Smooth muscle cell (in vitro differentiated cells): ENCODE data around the gene VWA8. TPM values are rescaled to one million over a fixed set of nuclear protein-coding genes. Genes with fewer than 3 reads are reported as not detected.
"Not testable (repeated sequence)": the region's sequence is repeated elsewhere in the genome, so short reads cannot be mapped to it uniquely, and the experiment has no call there.

ENCODE experiments used
- DNase-seq: peaks from one replicate; lab custom pipeline; 2025; ENCODE audit not compliant: unreplicated experiment; lab: John Stamatoyannopoulos, UW
- H2AFZ ChIP-seq: fragments of 200-600 bp; sonication (generic); 2 replicates; pipeline ENCODE4 v1.6.0; 2016; ENCODE audit warnings: antibody characterized with exemption, low read depth, mild to moderate bottlenecking
- H3F3A ChIP-seq: fragments of 200-600 bp; sonication (generic); 2 replicates; pipeline ENCODE4 v1.6.0; 2017; ENCODE audit warnings: antibody characterized with exemption, low read depth
- H3K27ac ChIP-seq: fragments of 200-600 bp; sonication (generic); 2 replicates; pipeline ENCODE4 v1.5.1; 2016; ENCODE audit warnings: low read depth, mild to moderate bottlenecking
- H3K27me3 ChIP-seq: fragments of 200-600 bp; sonication (generic); 2 replicates; pipeline ENCODE4 v1.6.1; 2016; ENCODE audit warnings: low read depth, mild to moderate bottlenecking
- H3K36me3 ChIP-seq: fragments of 200-600 bp; sonication (generic); 2 replicates; pipeline ENCODE4 v1.5.1; 2016; ENCODE audit warnings: low read depth
- H3K4me1 ChIP-seq: fragments of 200-600 bp; sonication (generic); 2 replicates; pipeline ENCODE4 v1.5.1; 2016; ENCODE audit warnings: low read depth
- H3K4me2 ChIP-seq: fragments of 200-600 bp; sonication (generic); 2 replicates; pipeline ENCODE4 v1.6.0; 2016; ENCODE audit warnings: mild to moderate bottlenecking
- H3K4me3 ChIP-seq: fragments of 200-600 bp; sonication (generic); 2 replicates; pipeline ENCODE4 v1.5.1; 2016; ENCODE audit warnings: mild to moderate bottlenecking
- H3K79me2 ChIP-seq: fragments of 200-600 bp; sonication (generic); 2 replicates; pipeline ENCODE4 v1.6.0; 2016; ENCODE audit warnings: low read depth, mild to moderate bottlenecking
- H3K9ac ChIP-seq: fragments of 200-600 bp; sonication (generic); 2 replicates; pipeline ENCODE4 v1.6.0; 2016; ENCODE audit warnings: low read depth
- H3K9me3 ChIP-seq: fragments of 200-600 bp; sonication (generic); replicated peaks from 2 replicates; pipeline ENCODE4 v1.5.1; 2016; ENCODE audit warnings: low read depth
- H4K20me1 ChIP-seq: fragments of 200-600 bp; sonication (generic); 2 replicates; pipeline ENCODE4 v1.6.0; 2016; ENCODE audit warnings: low read depth
- CTCF ChIP-seq: fragments of 200-600 bp; sonication (generic); IDR thresholded peaks from 2 replicates; pipeline ENCODE4 v1.5.1; 2017; ENCODE audit warnings: borderline replicate concordance, mild to moderate bottlenecking, antibody characterized with exemption; ENCODE audit not compliant: insufficient read depth, poor library complexity, severe bottlenecking
- WGBS: methylation state at CpG from one replicate; pipeline ENCODE4 v1.1.7; 2016; ENCODE audit warnings: low lambda C conversion rate; 5-methylcytosine and 5-hydroxymethylcytosine counted together
- polyA plus RNA-seq: library from polyadenylated mRNA; unstranded; fragments of >200 nt; fragmentation: Nextera tagmentation; extraction: Ambion mirVana; gene quantifications from 2 replicates; pipeline ENCODE4 v1.2.1, GENCODE V29; 2016
- total RNA-seq: library from RNA; depleted of rRNA; stranded (reverse); fragments of >200 nt; gene quantifications from 2 replicates; pipeline ENCODE4 v1.2.3, GENCODE V29; 2014

Gene VWA8
- total and polyA plus RNA-seq, 2 experiments from 2014 or later, result 2.6 to 14.4 TPM

- no peaks in the 10 kb centered on the region for H3K79me2 ChIP-seq
- H3F3A ChIP-seq, result no peaks in the 10 kb centered on the region
- H3K4me1 ChIP-seq, result no peaks in the 10 kb centered on the region
- H4K20me1 ChIP-seq, result no peaks in the 10 kb centered on the region
- DNase-seq, result no peak
- no peak overlapping the region for H3K4me2 ChIP-seq
- H3K4me3 ChIP-seq, result no peak overlapping the region
- no peak overlapping the region for H2AFZ ChIP-seq
- H3K27ac ChIP-seq, result no peak overlapping the region
- no peaks in the 10 kb centered on the region for H3K9me3 ChIP-seq
- H3K27me3 ChIP-seq, result no peaks in the 10 kb centered on the region
- TF ChIP-seq CTCF, result no peak
- 70% methylated on average over 2 of the region's 2 CpGs for WGBS
- H3K9ac ChIP-seq, result no peak overlapping the region
- no peaks in the 10 kb centered on the region for H3K36me3 ChIP-seq
These were observed 63.8 kb downstream of the VWA8 start for GRCh38 chr13:41897126-41897525.

- no peak for DNase-seq
- WGBS, result 91% methylated on average over 1 of the region's 1 CpG
- Histone ChIP-seq H3K4me2 (no peak overlapping the region), H3K4me1 (no peaks in the 10 kb centered on the region), H3F3A (no peaks in the 10 kb centered on the region), H2AFZ (no peak overlapping the region), H4K20me1 (no peaks in the 10 kb centered on the region), H3K4me3 (no peak overlapping the region), H3K79me2 (no peaks in the 10 kb centered on the region), H3K27ac (no peak overlapping the region), H3K36me3 (peaks cover 4% of the 10 kb centered on the region), H3K9ac (no peak overlapping the region), H3K27me3 (no peaks in the 10 kb centered on the region), H3K9me3 (no peaks in the 10 kb centered on the region)
- TF ChIP-seq CTCF, result no peak
These were observed 65.4 kb downstream of the VWA8 start for GRCh38 chr13:41895478-41895877.

- Histone ChIP-seq H3K27ac (no peak overlapping the region), H3K4me3 (no peak overlapping the region), H3K9ac (no peak overlapping the region), H3K9me3 (no peaks in the 10 kb centered on the region), H3K36me3 (peaks cover 4% of the 10 kb centered on the region), H2AFZ (no peak overlapping the region), H3K4me1 (no peaks in the 10 kb centered on the region), H4K20me1 (no peaks in the 10 kb centered on the region), H3F3A (no peaks in the 10 kb centered on the region), H3K79me2 (no peaks in the 10 kb centered on the region), H3K27me3 (no peaks in the 10 kb centered on the region), H3K4me2 (no peak overlapping the region)
- WGBS, result 87% methylated on average over 4 of the region's 4 CpGs
- DNase-seq, result no peak
- TF ChIP-seq CTCF, result no peak
These were observed 69.8 kb downstream of the VWA8 start for GRCh38 chr13:41891119-41891518.

- Histone ChIP-seq H3K27ac (no peak overlapping the region), H3K27me3 (no peaks in the 10 kb centered on the region), H3F3A (no peaks in the 10 kb centered on the region), H3K9me3 (no peaks in the 10 kb centered on the region), H4K20me1 (no peaks in the 10 kb centered on the region), H3K36me3 (peaks cover 15% of the 10 kb centered on the region), H3K9ac (no peak overlapping the region), H3K4me1 (no peaks in the 10 kb centered on the region), H3K4me3 (no peak overlapping the region), H3K4me2 (no peak overlapping the region), H2AFZ (no peak overlapping the region), H3K79me2 (no peaks in the 10 kb centered on the region)
- TF ChIP-seq CTCF, result no peak
- no peak for DNase-seq
These were observed 77.8 kb downstream of the VWA8 start for GRCh38 chr13:41883147-41883546.

- H4K20me1 ChIP-seq, H3K4me2 ChIP-seq, H3K27me3 ChIP-seq, DNase-seq, H3K4me3 ChIP-seq, H3F3A ChIP-seq, H3K4me1 ChIP-seq, H2AFZ ChIP-seq, H3K9me3 ChIP-seq, H3K9ac ChIP-seq, H3K27ac ChIP-seq, H3K79me2 ChIP-seq: not testable (repeated sequence)
- H3K36me3 ChIP-seq, result peaks cover 15% of the 10 kb centered on the region
- WGBS, result 95% methylated on average over 11 of the region's 32 CpGs
These were observed 79.0 kb downstream of the VWA8 start for GRCh38 chr13:41881890-41882289.
